Testis (tissue), 3 donors: ENCODE results near the gene TTLL5. TPM values are rescaled to one million over a fixed set of nuclear protein-coding genes. Genes with fewer than 3 reads are reported as not detected.

Source experiments
- DNase-seq: peaks from one replicate; pipeline ENCODE4 v3.0.0-alpha.2; 2019
- H3K27ac ChIP-seq, 2 donors: fragments of 200-600 bp; sonication (generic); one replicate each; pipeline ENCODE4 v1.5.1; 2019
- H3K27me3 ChIP-seq: fragments of 200-600 bp; sonication (generic); one replicate; pipeline ENCODE4 v1.5.1; 2019
- H3K36me3 ChIP-seq: fragments of 200-600 bp; sonication (generic); one replicate; pipeline ENCODE4 v1.5.1; 2017; ENCODE audit warnings: low read depth; ENCODE audit errors: missing control alignments
- H3K4me1 ChIP-seq: fragments of 200-600 bp; sonication (generic); one replicate; pipeline ENCODE4 v1.5.1; 2019
- H3K4me3 ChIP-seq, 2 donors: fragments of 200-600 bp; sonication (generic); one replicate each; pipeline ENCODE4 v1.5.1; 2017 to 2019
- H3K9me3 ChIP-seq: fragments of 200-600 bp; sonication (generic); one replicate; pipeline ENCODE4 v1.5.1; 2017
- POLR2A ChIP-seq: fragments of 450-650 bp; IDR thresholded peaks from one replicate; pipeline ENCODE4 v1.6.1; 2017; ENCODE audit warnings: antibody characterized with exemption, mild to moderate bottlenecking, moderate library complexity
- WGBS, 2 donors: methylation state at CpG; one replicate each; pipeline ENCODE4 v1.1.5; 2018; 5-methylcytosine and 5-hydroxymethylcytosine counted together
- intact Hi-C: fragments of 100-400 bp; cut with DNase I; formaldehyde crosslinking; loops from one replicate; pipeline ENCODE4 v1.15.1; 2023; ENCODE audit warnings: low total_unique reads
- polyA plus RNA-seq: library from polyadenylated mRNA; stranded (reverse); fragments of 350-450 nt; fragmentation: Illumina TruSeq; extraction: RNeasy Lipid Tissue Mini Kit (QIAGEN cat#74804); gene quantifications from one replicate; pipeline ENCODE4 v1.2.3, GENCODE V29; 2014; ENCODE audit warnings: low read depth, low replicate concordance; ENCODE audit not compliant: insufficient read depth
- total RNA-seq, 2 donors: library from RNA; depleted of rRNA; stranded (reverse); fragments of >200 nt; gene quantifications; one replicate each; pipeline ENCODE4 v1.2.3, GENCODE V29; 2016
- TF ChIP-seq, protein P1 (sequence below), 3 experiments: fragments of 450-650 bp in 2 of 3; fragments of 200-600 bp in 1 of 3; sonication (generic) in 1 of 3; IDR thresholded peaks; one replicate each; pipeline ENCODE4 v1.5.1; 2016 to 2019; ENCODE audit warnings: antibody characterized with exemption in 3 of 3, mild to moderate bottlenecking in 2 of 3, moderate library complexity in 1 of 3

Gene TTLL5
- total and polyA plus RNA-seq, 3 donors from 2014 or later, result 112 to 318 (median 155) TPM

DNA sequence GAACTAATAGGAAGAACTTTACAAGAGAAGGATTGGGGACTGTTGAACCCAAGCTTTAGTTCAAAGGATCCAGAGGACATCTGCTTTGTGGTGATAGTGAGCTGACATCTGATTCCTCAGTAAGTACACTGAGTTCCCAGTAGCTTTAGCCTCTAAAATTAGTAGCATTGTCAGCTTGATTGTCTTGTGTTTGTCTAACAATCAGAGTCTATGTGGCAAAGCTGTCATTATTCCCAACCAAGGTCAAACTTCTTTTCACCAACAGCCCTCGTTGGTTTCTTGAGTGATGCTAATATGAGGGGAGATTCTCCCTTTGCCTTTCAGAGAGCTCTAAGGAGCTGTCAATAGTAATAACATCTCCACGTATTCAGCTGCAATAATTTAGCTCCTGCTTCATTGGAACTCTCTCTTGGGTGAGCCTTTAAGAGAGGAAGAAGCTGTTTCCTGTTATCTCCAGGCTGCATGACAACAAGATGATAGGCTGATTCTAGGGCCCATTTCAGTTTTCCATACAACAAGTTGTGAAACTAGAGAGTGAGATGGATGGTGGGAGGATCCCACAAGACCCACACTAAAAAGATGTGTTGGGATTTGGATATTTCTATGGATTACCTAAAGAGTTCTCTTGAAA is 274.1 kb downstream of the TTLL5 start:
- TF ChIP-seq POLR2A, result no peak
- TF ChIP-seq, protein P1, sequence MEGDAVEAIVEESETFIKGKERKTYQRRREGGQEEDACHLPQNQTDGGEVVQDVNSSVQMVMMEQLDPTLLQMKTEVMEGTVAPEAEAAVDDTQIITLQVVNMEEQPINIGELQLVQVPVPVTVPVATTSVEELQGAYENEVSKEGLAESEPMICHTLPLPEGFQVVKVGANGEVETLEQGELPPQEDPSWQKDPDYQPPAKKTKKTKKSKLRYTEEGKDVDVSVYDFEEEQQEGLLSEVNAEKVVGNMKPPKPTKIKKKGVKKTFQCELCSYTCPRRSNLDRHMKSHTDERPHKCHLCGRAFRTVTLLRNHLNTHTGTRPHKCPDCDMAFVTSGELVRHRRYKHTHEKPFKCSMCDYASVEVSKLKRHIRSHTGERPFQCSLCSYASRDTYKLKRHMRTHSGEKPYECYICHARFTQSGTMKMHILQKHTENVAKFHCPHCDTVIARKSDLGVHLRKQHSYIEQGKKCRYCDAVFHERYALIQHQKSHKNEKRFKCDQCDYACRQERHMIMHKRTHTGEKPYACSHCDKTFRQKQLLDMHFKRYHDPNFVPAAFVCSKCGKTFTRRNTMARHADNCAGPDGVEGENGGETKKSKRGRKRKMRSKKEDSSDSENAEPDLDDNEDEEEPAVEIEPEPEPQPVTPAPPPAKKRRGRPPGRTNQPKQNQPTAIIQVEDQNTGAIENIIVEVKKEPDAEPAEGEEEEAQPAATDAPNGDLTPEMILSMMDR (IDR thresholded peaks at IDR 0.05), result no peak
- 47 to 64% methylated on average over 2 of the region's 2 CpGs for WGBS, 2 donors
- Histone ChIP-seq H3K4me1 (no peaks in the 10 kb centered on the region), H3K9me3 (no peaks in the 10 kb centered on the region), H3K27me3 (no peaks in the 10 kb centered on the region), H3K4me3 (no peak overlapping the region), H3K36me3 (no peaks in the 10 kb centered on the region), H3K27ac (no peak overlapping the region)
- no peak for DNase-seq
- intact Hi-C loops, result no loop called here

DNA sequence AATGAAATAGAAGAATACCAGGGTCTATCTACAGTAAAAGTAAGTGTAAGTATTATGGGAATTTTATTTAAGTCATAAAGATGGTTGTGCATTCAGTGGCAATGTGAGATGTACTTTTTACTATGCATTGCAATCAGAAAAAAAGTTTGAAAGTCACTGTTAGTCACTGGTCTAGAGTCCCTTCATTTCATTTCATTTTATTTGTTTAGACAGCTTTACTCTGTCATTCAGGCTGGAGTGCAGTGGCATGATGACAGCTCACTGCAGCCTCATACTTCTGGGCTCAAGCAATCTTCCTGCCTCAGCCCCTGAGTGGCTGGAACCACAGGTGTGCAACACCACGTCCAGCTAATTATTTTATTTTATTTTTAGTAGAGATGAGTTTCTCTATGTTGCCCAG is 278.2 kb downstream of the TTLL5 start:
- H3K27ac ChIP-seq, result no peak overlapping the region
- H3K4me3 ChIP-seq, result no peak overlapping the region
- DNase-seq, result no peak
- intact Hi-C loops, result no loop called here
- no peaks in the 10 kb centered on the region for H3K4me1 ChIP-seq
- H3K9me3 ChIP-seq, result no peaks in the 10 kb centered on the region
- H3K36me3 ChIP-seq, result no peaks in the 10 kb centered on the region
- no peaks in the 10 kb centered on the region for H3K27me3 ChIP-seq
- TF ChIP-seq POLR2A, result no peak
- TF ChIP-seq, protein P1 (IDR thresholded peaks at IDR 0.05), result no peak
- 88 to 97% methylated on average over 1 of the region's 1 CpG for WGBS, 2 donors

DNA sequence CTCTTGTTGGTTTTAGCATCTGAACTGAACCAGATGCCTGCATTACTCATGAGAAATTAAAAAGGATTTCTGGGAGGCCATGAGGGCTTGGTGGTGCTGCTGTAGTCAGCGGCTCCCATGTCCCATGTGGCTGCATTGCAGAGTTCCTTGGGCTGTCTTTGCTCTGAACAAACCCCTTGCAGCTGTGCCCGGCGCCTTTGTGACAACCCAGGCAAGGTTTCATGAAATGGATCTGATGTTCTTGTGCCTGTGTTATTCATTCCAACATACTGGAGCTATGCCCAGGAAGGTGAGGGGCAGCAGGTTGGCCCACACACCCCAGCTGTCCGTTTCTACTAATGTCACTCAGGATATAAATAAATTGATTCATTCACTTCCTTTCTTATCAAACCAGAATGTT is 280.0 kb downstream of the TTLL5 start:
- Histone ChIP-seq H3K27me3 (no peaks in the 10 kb centered on the region), H3K4me3 (no peak overlapping the region), H3K9me3 (no peaks in the 10 kb centered on the region), H3K36me3 (no peaks in the 10 kb centered on the region), H3K27ac (no peak overlapping the region), H3K4me1 (no peaks in the 10 kb centered on the region)
- no peak for DNase-seq
- intact Hi-C loops, result no loop called here
- 75 to 79% methylated on average over 4 of the region's 4 CpGs for WGBS, 2 donors
- TF ChIP-seq, protein P1 (IDR thresholded peaks at IDR 0.05), result no peak
- no peak for TF ChIP-seq POLR2A

DNA sequence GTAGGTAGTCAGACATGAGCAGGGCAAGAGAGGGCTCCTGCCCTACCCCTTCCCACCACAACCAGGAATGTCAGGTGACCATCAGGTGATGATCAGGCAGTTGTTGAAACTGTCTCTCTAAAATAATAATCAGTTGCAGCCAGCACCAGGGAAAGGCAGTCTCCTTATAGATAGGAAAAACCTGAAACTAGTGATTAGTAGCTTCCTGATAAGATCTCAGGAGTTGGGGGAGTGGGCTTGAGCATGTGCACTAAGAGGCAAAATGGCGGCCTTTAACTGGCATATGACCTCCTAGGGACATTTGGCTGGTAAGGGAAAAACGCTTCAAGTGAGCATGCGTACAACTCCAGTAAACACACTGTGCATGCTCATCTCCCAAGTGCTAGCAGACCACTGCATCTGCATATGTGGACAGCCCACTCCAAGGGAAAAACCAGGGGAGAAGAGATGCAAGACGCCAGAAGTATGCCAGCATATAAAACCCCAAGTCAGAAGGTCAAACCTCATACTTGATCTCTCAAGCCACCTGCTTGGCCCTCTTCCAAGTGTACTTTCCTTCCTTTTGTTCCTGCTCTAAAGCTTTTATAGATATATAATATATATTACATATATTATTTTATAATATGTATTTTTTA is 283.7 kb downstream of the TTLL5 start:
- TF ChIP-seq, protein P1 (IDR thresholded peaks at IDR 0.05), result no peak
- no peak for TF ChIP-seq POLR2A
- Histone ChIP-seq H3K9me3 (no peaks in the 10 kb centered on the region), H3K27me3 (no peaks in the 10 kb centered on the region), H3K36me3 (no peaks in the 10 kb centered on the region), H3K4me3 (no peak overlapping the region), H3K4me1 (no peaks in the 10 kb centered on the region), H3K27ac (no peak overlapping the region)
- 93 to 96% methylated on average over 4 of the region's 4 CpGs for WGBS, 2 donors
- intact Hi-C loops, result no loop called here
- DNase-seq, result no peak

DNA sequence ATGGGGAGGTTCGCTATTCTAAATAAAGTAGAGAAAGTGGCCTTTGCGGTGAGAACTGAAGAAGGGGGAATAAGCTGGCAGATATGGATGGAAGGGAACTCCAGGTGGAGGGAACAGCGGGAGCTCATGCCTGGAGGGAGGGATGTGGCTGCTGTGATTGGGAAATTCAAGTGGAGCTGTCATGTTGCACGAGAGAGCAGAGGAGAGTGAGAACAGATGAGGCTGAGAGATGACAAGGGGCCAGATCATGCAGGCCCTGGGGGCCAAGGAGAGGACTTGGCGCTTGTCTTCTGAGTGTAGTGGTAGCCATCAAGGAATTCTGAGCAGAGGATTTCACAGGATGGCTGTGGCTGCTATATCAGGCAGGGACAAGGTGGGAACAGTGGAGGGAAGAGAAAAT is 285.7 kb downstream of the TTLL5 start:
- Histone ChIP-seq H3K9me3 (no peaks in the 10 kb centered on the region), H3K27me3 (no peaks in the 10 kb centered on the region), H3K4me1 (no peaks in the 10 kb centered on the region), H3K36me3 (no peaks in the 10 kb centered on the region), H3K27ac (no peak overlapping the region), H3K4me3 (no peak overlapping the region)
- WGBS, 2 donors, result 90 to 92% methylated on average over 5 of the region's 5 CpGs
- no peak for TF ChIP-seq POLR2A
- TF ChIP-seq, protein P1 (IDR thresholded peaks at IDR 0.05), result no peak
- intact Hi-C loops, result no loop called here
- DNase-seq, result no peak
